Measurements from ENCODE around the gene GRID2.
"Not testable (repeated sequence)": the region's sequence is repeated elsewhere in the genome, so short reads cannot be mapped to it uniquely, and the experiment has no call there.

The GRID2 gene

GRCh38 chr4:93199492-93199891 is 895.7 kb downstream of the GRID2 start:
- DNase-seq (ENCODE audit: low spot score): peak; percentile 58

GRCh38 chr4:93201471-93202096 is 897.8 kb downstream of the GRID2 start:
- DNase-seq (ENCODE audit: low spot score): no peak

GRCh38 chr4:93203708-93204107 is 899.9 kb downstream of the GRID2 start:
- DNase-seq (ENCODE audit: low spot score): no peak

- DNase-seq (ENCODE audit: low spot score): no peak
These were observed 908.5 kb downstream of the GRID2 start for GRCh38 chr4:93212250-93212649.

GRCh38 chr4:93216646-93217045 is 912.9 kb downstream of the GRID2 start:
- no peak for DNase-seq (ENCODE audit: low spot score)

GRCh38 chr4:93217431-93217830 is 913.7 kb downstream of the GRID2 start:
- no peak for DNase-seq (ENCODE audit: low spot score)

GRCh38 chr4:93221771-93222170 is 918.0 kb downstream of the GRID2 start:
- no peak for DNase-seq (ENCODE audit: low spot score)

- no peak for DNase-seq (ENCODE audit: low spot score)
These were observed 924.3 kb downstream of the GRID2 start for GRCh38 chr4:93228021-93228420.

- no peak for DNase-seq (ENCODE audit: low spot score)
These were observed 929.1 kb downstream of the GRID2 start for GRCh38 chr4:93232883-93233282.

GRCh38 chr4:93237521-93237920 is 933.8 kb downstream of the GRID2 start:
- DNase-seq (ENCODE audit: low spot score): no peak

- no peak for DNase-seq (ENCODE audit: low spot score)
These were observed 939.5 kb downstream of the GRID2 start for GRCh38 chr4:93243262-93243661.

- DNase-seq (ENCODE audit: low spot score): no peak
These were observed 957.4 kb downstream of the GRID2 start for GRCh38 chr4:93261207-93261606.

GRCh38 chr4:93263166-93263565 is 959.4 kb downstream of the GRID2 start:
- DNase-seq (ENCODE audit: low spot score): no peak

GRCh38 chr4:93267747-93268146 is 964.0 kb downstream of the GRID2 start:
- no peak for DNase-seq (ENCODE audit: low spot score)

GRCh38 chr4:93285346-93285745 is 981.6 kb downstream of the GRID2 start:
- no peak for DNase-seq (ENCODE audit: low spot score)

- no peak for DNase-seq (ENCODE audit: low spot score)
These were observed 985.5 kb downstream of the GRID2 start for GRCh38 chr4:93289241-93289640.

- no peak for DNase-seq (ENCODE audit: low spot score)
These were observed 986.1 kb downstream of the GRID2 start for GRCh38 chr4:93289831-93290230.

- DNase-seq (ENCODE audit: low spot score): no peak
These were observed 995.4 kb downstream of the GRID2 start for GRCh38 chr4:93299118-93299517.

- not testable (repeated sequence) for DNase-seq (ENCODE audit: low spot score)
These were observed 997.2 kb downstream of the GRID2 start for GRCh38 chr4:93300780-93301555.

- no peak for DNase-seq (ENCODE audit: low spot score)
These were observed 998.5 kb downstream of the GRID2 start for GRCh38 chr4:93302310-93302709.

GRCh38 chr4:93303440-93303839 is 999.7 kb downstream of the GRID2 start:
- no peak for DNase-seq (ENCODE audit: low spot score)

GRCh38 chr4:93312299-93312698 is 1008.5 kb downstream of the GRID2 start:
- no peak for DNase-seq (ENCODE audit: low spot score)

- DNase-seq (ENCODE audit: low spot score): peak; percentile 17
These were observed 1009.4 kb downstream of the GRID2 start for GRCh38 chr4:93313197-93313596.

- no peak for DNase-seq (ENCODE audit: low spot score)
These were observed 1013.3 kb downstream of the GRID2 start for GRCh38 chr4:93317057-93317456.
